DOHH2 (cell line): ENCODE results near the gene ENDOV.

Source experiments
- H3F3A ChIP-seq: fragments of 200-600 bp; sonication (generic), shearing (Covaris generic); 2 replicates; pipeline ENCODE4 v1.6.0; 2016; ENCODE audit warnings: antibody characterized with exemption, mild to moderate bottlenecking; ENCODE audit not compliant: control insufficient read depth, insufficient read depth
- H3K27ac ChIP-seq: fragments of 200-600 bp; sonication (generic); 2 replicates; pipeline ENCODE4 v1.5.1; 2014; ENCODE audit warnings: low read depth, mild to moderate bottlenecking, low read length, moderate library complexity
- H3K27me3 ChIP-seq: fragments of 200-600 bp; sonication (generic); 2 replicates; pipeline ENCODE4 v1.6.1; 2014; ENCODE audit warnings: mild to moderate bottlenecking, low read length, mixed read lengths; ENCODE audit not compliant: control insufficient read depth
- H3K36me3 ChIP-seq: fragments of 200-600 bp; sonication (generic); 2 replicates; pipeline ENCODE4 v1.6.1; 2014; ENCODE audit warnings: mild to moderate bottlenecking, low read length, moderate library complexity, mixed read lengths; ENCODE audit not compliant: control insufficient read depth
- H3K4me1 ChIP-seq: fragments of 200-600 bp; sonication (generic); 2 replicates; pipeline ENCODE4 v1.6.1; 2014; ENCODE audit warnings: mild to moderate bottlenecking, low read length, mixed read lengths; ENCODE audit not compliant: control insufficient read depth
- H3K4me2 ChIP-seq: fragments of 200-600 bp; sonication (generic); 2 replicates; pipeline ENCODE4 v1.6.0; 2014; ENCODE audit warnings: mild to moderate bottlenecking, low read length, moderate library complexity
- H3K4me3 ChIP-seq: fragments of 200-600 bp; sonication (generic); 2 replicates; pipeline ENCODE4 v1.5.1; 2014; ENCODE audit warnings: mild to moderate bottlenecking, low read length, mixed read lengths
- H3K79me2 ChIP-seq: fragments of 200-600 bp; sonication (generic); 2 replicates; pipeline ENCODE4 v1.6.1; 2014; ENCODE audit warnings: mild to moderate bottlenecking, low read length, mixed read lengths; ENCODE audit not compliant: control insufficient read depth
- H3K9me2 ChIP-seq: fragments of 200-600 bp; sonication (generic); replicated peaks from 2 replicates; pipeline ENCODE4 v1.6.1; 2014; ENCODE audit warnings: mild to moderate bottlenecking, low read length, mixed read lengths; ENCODE audit not compliant: control insufficient read depth
- H3K9me3 ChIP-seq: fragments of 200-600 bp; sonication (generic); 2 replicates; pipeline ENCODE4 v1.6.1; 2014; ENCODE audit warnings: antibody characterized with exemption, low read length, mixed read lengths; ENCODE audit not compliant: control insufficient read depth, insufficient read depth
- H4K20me1 ChIP-seq: fragments of 200-600 bp; sonication (generic); 2 replicates; pipeline ENCODE4 v1.6.0; 2014; ENCODE audit warnings: low read depth, mild to moderate bottlenecking, antibody characterized with exemption, low read length, moderate library complexity; ENCODE audit not compliant: control insufficient read depth, insufficient read depth
- CTCF ChIP-seq: fragments of 200-600 bp; sonication (generic); IDR thresholded peaks from one replicate; pipeline ENCODE4 v1.5.1; 2014; ENCODE audit warnings: antibody characterized with exemption, mild to moderate bottlenecking, low read depth, low read length; ENCODE audit not compliant: poor library complexity, severe bottlenecking
- EZH2phosphoT487 ChIP-seq: fragments of 200-600 bp; sonication (generic); IDR thresholded peaks from 2 replicates; pipeline ENCODE4 v1.6.1; 2017; ENCODE audit warnings: borderline replicate concordance, mild to moderate bottlenecking, antibody characterized with exemption, low read length, moderate library complexity, mixed read lengths

ENDOV gene

GRCh38 chr17:80374039-80374731 is 40.8 kb upstream of the ENDOV start:
- Histone ChIP-seq H3K4me2 (no peak overlapping the region), H3F3A (no peaks in the 10 kb centered on the region), H3K9me3 (no peaks in the 10 kb centered on the region), H3K27me3 (no peaks in the 10 kb centered on the region), H3K4me1 (no peaks in the 10 kb centered on the region), H3K4me3 (no peak overlapping the region), H3K79me2 (no peaks in the 10 kb centered on the region), H4K20me1 (no peaks in the 10 kb centered on the region), H3K9me2 (no peaks in the 10 kb centered on the region), H3K27ac (no peak overlapping the region), H3K36me3 (no peaks in the 10 kb centered on the region)
- TF ChIP-seq CTCF (no peak), EZH2phosphoT487 (no peak)

- TF ChIP-seq CTCF: no peak
- no peak for TF ChIP-seq EZH2phosphoT487
- Histone ChIP-seq H3F3A (no peaks in the 10 kb centered on the region), H3K9me3 (no peaks in the 10 kb centered on the region), H4K20me1 (no peaks in the 10 kb centered on the region), H3K79me2 (no peaks in the 10 kb centered on the region), H3K27me3 (no peaks in the 10 kb centered on the region), H3K4me2 (no peak overlapping the region), H3K4me3 (no peak overlapping the region), H3K4me1 (no peaks in the 10 kb centered on the region), H3K9me2 (no peaks in the 10 kb centered on the region), H3K27ac (no peak overlapping the region), H3K36me3 (no peaks in the 10 kb centered on the region)
Observed at GRCh38 chr17:80374732-80375585, 40.0 kb upstream of the ENDOV start.

- no peaks in the 10 kb centered on the region for H3K79me2 ChIP-seq
Observed at GRCh38 chr17:80376531-80376930, 38.4 kb upstream of the ENDOV start.

More at GRCh38 chr17:80376531-80376930, 38.4 kb upstream of the ENDOV start:
- Histone ChIP-seq H3K27ac (no peak overlapping the region), H3K9me2 (no peaks in the 10 kb centered on the region), H3K9me3 (no peaks in the 10 kb centered on the region), H3K27me3 (no peaks in the 10 kb centered on the region), H3K36me3 (no peaks in the 10 kb centered on the region), H3K4me2 (no peak overlapping the region), H3K4me1 (no peaks in the 10 kb centered on the region), H3F3A (no peaks in the 10 kb centered on the region), H3K4me3 (no peak overlapping the region), H4K20me1 (no peaks in the 10 kb centered on the region)
- no peak for TF ChIP-seq EZH2phosphoT487
- no peak for TF ChIP-seq CTCF
